ENCODE results near the gene JAM3.

DNA sequence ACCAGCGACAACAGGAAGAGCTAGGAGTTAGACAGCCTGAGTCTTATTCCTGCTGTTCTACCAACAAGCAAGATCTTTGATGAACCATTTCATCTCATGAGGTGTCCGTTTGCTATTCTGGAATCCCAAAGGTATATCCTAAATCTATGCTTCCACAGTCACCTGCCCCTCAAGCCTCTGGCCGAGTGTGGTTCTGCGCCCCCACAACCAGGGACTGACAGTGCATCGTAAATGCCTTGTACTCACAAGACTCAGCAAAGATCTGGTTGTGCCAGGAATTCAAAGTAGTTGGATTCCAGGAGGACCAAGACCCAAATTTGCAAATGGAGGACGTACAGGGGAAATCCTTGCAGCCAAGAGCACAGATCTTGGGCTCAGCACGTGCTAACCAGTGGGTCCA lies 47.5 kb upstream of the JAM3 start:
- TF ChIP-seq, protein P1, sequence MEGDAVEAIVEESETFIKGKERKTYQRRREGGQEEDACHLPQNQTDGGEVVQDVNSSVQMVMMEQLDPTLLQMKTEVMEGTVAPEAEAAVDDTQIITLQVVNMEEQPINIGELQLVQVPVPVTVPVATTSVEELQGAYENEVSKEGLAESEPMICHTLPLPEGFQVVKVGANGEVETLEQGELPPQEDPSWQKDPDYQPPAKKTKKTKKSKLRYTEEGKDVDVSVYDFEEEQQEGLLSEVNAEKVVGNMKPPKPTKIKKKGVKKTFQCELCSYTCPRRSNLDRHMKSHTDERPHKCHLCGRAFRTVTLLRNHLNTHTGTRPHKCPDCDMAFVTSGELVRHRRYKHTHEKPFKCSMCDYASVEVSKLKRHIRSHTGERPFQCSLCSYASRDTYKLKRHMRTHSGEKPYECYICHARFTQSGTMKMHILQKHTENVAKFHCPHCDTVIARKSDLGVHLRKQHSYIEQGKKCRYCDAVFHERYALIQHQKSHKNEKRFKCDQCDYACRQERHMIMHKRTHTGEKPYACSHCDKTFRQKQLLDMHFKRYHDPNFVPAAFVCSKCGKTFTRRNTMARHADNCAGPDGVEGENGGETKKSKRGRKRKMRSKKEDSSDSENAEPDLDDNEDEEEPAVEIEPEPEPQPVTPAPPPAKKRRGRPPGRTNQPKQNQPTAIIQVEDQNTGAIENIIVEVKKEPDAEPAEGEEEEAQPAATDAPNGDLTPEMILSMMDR (IDR thresholded peaks at IDR 0.05), result no peak
- TF ChIP-seq POLR2A (IDR thresholded peaks at IDR 0.05) (no peak), EP300 (IDR thresholded peaks at IDR 0.05) (no peak)
